Superior temporal gyrus (tissue), 1 donor: ENCODE measurements around the gene ZNF546.
"Not testable (repeated sequence)": the region's sequence is repeated elsewhere in the genome, so short reads cannot be mapped to it uniquely, and the experiment has no call there.

Experiments used
- DNase-seq: peaks from one replicate; pipeline ENCODE4 v3.0.0-alpha.2; 2016; ENCODE audit errors: extremely low spot score

Gene ZNF546

DNA sequence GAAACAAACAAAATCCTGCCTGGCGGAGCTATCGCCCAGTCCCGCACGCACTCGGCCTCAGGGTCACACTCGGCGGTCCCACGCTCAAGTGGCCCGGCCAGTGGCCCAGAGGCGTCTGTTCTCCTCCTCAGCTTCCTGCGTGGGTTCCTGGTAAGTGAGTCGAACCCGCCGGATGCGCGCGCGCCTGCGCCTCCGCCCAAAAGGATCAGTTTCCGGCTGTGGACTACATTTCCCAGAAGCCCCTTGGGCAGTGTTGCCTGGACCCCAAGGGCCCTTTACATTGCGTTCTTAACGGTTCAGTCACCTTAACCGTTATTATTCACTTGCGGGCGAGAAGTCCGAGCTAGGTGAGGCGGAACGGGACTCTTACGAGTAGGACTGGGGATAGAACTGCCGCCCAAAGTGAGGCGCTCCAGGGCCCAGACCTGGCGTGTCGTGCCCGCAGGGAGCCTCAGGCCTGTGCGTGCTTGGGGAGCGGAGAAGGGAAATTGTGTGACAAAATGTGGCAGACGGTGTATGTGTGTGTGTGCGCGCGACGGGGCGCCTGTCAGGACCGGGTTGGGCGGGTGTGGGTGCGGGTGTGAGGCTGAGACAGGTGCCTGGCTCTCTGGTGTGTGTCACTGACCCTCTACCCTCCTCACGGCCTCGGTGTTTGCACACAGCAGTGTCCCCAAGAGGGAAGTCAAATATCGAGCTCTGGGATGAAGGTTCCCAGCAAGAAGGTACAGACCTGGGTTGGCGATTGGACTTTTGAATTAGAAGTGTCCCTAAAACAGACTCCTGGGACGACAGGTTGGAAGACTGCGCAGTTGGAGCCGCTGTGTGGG, at the start of gene ZNF546:
TSS of gene ZNF546 (plus strand) at position 250 of the 827 bp plus-strand sequence. CDS start 1,267 bp downstream, outside the sequence.
- DNase-seq, result peak; percentile 97

GRCh38 chr19:39949026-39949747, 47.7 kb upstream of the ZNF546 start:
- DNase-seq, result no peak

DNA sequence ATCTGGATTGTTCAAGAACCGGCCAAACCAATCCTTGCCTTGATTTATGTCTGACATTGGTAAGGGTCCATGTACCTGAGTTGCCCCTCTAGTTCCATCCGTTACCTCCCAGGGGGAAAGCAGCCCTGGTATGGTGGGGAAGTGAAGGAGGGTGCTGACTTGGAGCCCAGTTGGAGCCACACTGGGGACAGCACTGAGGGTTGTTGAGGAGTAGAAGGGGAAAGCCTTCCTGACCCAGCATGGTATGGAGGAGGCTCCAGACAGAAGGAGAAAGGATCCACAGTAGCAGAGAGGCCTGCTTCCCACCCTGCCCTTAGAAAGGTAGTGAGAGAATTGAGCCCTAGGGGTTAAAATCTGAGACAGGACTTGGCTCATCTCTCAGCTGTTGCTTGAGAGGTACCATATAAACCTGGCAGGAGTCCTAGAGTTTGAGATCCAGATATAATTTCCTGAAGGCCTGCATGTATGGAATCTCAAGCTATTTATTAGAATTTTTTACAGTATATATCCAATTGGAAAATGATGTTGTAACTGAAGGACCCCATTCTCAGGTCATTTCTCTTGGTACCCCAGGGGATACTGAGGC, 45.7 kb upstream of the ZNF546 start:
- DNase-seq, result no peak

GRCh38 chr19:39951686-39952085, 45.2 kb upstream of the ZNF546 start:
- no peak for DNase-seq

DNA sequence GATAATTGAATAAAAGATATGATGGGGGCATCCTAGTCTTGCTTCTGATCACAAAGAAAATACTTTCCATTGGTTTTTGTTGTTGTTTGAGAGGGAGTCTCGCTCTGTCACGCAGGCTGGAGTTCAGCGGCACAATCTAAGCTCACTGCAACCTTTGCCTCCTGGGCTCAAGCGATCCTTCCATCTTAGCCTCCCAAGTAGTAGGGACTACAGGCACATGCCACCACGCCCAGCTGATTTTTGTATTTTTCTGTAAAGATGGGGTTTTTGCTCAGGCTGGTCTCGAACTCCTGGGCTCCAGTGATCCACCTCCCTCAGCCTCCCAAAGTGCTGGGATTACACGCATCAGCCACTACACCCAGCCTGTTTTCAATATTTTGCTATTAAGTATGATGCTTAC, 42.9 kb upstream of the ZNF546 start:
- DNase-seq, result no peak

- DNase-seq, result not testable (repeated sequence)
Observed at GRCh38 chr19:39957886-39958285, 39.0 kb upstream of the ZNF546 start.

DNA sequence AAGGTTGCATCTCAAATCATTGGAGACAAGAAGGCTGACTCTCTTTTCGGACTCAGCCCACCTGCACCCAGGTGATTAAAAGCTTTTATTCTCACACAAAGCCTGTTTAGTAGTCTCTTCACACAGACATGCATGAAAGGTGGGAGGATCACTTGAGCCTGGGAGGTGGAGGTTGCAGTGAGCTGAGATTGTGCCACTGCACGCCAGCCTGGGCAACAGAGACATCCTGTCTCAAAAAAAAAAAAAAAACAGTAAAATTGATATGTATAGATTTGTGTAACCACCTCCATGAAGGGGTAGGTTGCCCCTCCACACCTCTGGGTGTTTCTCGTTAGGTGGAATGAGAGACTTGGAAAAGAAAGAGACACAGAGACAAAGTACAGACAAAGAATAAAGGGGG, 37.9 kb upstream of the ZNF546 start:
- DNase-seq, result not testable (repeated sequence)

GRCh38 chr19:39959407-39959806, 37.5 kb upstream of the ZNF546 start:
- not testable (repeated sequence) for DNase-seq

GRCh38 chr19:39963898-39964297, 33.0 kb upstream of the ZNF546 start:
- no peak for DNase-seq

DNA sequence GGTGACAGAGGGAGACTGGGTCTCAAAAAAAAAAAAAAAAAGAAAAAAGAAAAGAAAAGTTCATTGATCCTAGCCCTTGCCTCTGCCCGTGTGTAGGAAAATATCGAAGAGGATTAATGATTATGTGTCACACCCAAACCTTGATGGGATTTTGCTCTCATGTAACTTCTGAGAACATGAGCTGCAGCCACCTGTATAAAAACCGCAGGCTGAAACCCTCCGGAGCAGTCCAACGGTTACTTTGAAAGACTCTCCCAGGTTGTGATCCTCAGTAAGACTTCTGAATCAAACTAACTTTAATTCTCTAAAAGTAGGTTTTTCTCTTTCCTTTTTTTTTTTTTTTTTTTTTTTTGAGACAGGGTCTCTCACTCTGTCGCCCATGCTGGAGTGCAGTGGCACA, 30.2 kb upstream of the ZNF546 start:
- DNase-seq, result no peak

GRCh38 chr19:39967561-39967960, 29.3 kb upstream of the ZNF546 start:
- DNase-seq, result no peak

- DNase-seq, result no peak
Observed at GRCh38 chr19:39968789-39969188, 28.1 kb upstream of the ZNF546 start.

GRCh38 chr19:39969266-39969665, 27.6 kb upstream of the ZNF546 start:
- DNase-seq, result no peak

GRCh38 chr19:39969681-39970424, 27.0 kb upstream of the ZNF546 start:
- no peak for DNase-seq

GRCh38 chr19:39970425-39970674, 26.5 kb upstream of the ZNF546 start:
- no peak for DNase-seq

DNA sequence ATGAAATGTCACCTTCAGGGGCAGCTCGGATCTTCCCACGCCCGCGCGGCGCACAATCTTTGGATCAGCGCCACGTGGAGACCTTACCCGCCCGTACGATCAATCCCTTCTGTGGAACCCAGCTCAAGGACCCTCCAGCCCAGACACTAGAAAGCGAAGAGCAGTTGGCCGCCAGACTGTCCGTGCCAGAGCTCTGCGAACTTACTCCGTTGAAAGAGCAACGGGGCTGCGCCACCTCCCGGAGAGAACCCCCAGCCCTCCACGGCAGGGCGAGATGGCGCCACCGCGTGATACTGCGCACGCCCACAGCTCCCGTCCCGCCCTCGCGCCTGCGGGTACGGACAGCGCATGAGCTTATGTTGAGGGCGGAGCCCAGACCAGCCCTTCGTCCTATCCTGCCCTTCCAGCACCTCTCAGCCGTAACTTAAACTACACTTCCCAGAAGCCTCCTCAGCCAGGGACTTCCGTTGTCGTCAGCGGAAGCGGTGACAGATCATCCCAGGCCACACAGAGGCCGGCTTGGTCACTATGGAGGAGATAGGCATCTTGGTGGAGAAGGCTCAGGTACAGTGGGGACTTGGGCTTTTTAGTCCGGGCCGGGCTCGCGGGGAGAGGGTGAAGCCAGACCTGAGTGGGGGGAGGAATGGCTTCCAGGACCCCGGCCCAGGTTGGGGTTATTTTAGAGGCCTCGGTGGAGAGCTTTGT, 26.0 kb upstream of the ZNF546 start, which contains the start of gene PSMC4:
TSS of gene PSMC4 (plus strand) at position 491 of the 705 bp plus-strand sequence. CDS start at position 529, 38 bp downstream.
- DNase-seq, result peak; percentile 100

DNA sequence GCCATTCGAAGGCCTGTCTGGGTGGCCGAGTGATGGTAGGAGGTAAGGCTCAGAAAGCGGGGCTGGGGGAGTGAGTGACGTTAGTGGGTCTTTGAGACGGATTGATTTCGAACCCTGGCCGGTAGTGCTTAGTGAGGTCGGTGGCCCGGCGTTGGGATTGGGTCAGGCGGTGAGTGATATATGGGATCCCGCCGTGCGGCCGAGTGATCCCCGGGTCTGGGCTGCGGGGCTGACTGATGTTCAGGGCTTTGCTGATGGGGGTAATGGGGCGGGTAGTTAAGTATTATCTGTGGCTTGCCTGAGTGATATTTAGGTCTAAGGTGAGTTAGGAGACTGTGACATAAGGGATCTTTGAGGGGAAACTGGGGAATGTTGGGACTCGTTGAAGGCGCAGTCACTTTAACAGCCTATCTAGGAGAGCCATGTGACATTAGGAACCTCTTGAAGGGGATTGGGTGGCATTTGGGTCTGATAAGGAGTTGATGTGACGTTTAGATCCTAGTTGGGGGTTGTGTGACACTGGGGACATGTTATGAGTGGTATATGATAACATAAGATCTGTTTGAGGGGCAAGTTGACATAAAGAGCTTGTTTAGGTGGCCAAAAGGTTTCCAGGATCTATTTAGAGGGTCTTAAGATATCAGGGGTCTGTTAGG, 25.4 kb upstream of the ZNF546 start:
- no peak for DNase-seq

- no peak for DNase-seq
Observed at GRCh38 chr19:39974377-39975155, 22.3 kb upstream of the ZNF546 start.

GRCh38 chr19:39982883-39983282, 14.0 kb upstream of the ZNF546 start:
- no peak for DNase-seq

- no peak for DNase-seq
Observed at GRCh38 chr19:39983695-39984300, 13.1 kb upstream of the ZNF546 start.
